Neutrophil (primary cell): ENCODE data around the gene IDH2.
"Not testable (repeated sequence)": the region's sequence is repeated elsewhere in the genome, so short reads cannot be mapped to it uniquely, and the experiment has no call there.

Experiments used
- H3K27ac ChIP-seq: fragments of 200-600 bp; sonication (generic); 2 replicates; pipeline ENCODE4 v1.5.1; 2016; ENCODE audit warnings: mild to moderate bottlenecking, moderate library complexity
- H3K27me3 ChIP-seq: fragments of 200-600 bp; sonication (generic); 2 replicates; pipeline ENCODE4 v1.6.0; 2016; ENCODE audit warnings: mild to moderate bottlenecking
- H3K36me3 ChIP-seq: fragments of 200-600 bp; sonication (generic); 2 replicates; pipeline ENCODE4 v1.5.1; 2017
- H3K4me1 ChIP-seq, 2 experiments: fragments of 200-600 bp in 1 of 2; sonication (generic) in 1 of 2; 1 replicate in 1 of 2; 2 replicates in 1 of 2; pipeline versions ENCODE4 v1.5.1 to v1.6.1; 2013 to 2016; ENCODE audit warnings: low read depth in 1 of 2, low read length in 1 of 2, mild to moderate bottlenecking in 1 of 2, moderate library complexity in 1 of 2; ENCODE audit not compliant: control insufficient read depth in 1 of 2, insufficient read depth in 1 of 2
- H3K4me3 ChIP-seq, 2 experiments: fragments of 200-600 bp in 1 of 2; sonication (generic) in 1 of 2; 1 replicate in 1 of 2; 2 replicates in 1 of 2; pipeline ENCODE4 v1.5.1; 2013 to 2016; ENCODE audit warnings: low read depth in 1 of 2, low read length in 1 of 2, mild to moderate bottlenecking in 1 of 2, moderate library complexity in 1 of 2
- H3K9me3 ChIP-seq: fragments of 200-600 bp; sonication (generic); 2 replicates; pipeline ENCODE4 v1.5.1; 2016
- TF ChIP-seq, protein P1 (sequence below): fragments of 200-600 bp; sonication (generic); IDR thresholded peaks from 2 replicates; pipeline ENCODE4 v1.5.1; 2016; ENCODE audit warnings: antibody characterized with exemption

Gene IDH2

DNA sequence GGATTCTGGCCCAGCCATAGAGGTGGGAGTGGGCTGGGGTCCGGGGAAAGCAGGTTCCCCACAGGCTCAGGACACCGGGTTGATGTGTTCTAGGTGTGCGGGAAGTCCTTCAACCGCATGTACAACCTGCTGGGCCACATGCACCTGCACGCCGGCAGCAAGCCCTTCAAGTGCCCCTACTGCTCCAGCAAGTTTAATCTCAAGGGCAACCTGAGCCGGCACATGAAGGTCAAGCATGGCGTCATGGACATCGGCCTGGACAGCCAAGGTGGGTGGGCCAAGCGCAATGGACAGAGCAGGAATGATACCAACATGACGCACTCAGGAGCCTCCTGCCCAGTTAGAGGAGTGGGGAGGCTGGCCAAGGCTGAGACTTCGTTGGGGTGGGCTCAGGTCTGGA lies 28.2 kb downstream of the IDH2 start:
- peaks cover 59% of the 10 kb centered on the region for H3K36me3 ChIP-seq
- peaks cover 22 to 23% of the 10 kb centered on the region in 2 experiments for H3K4me1 ChIP-seq
- no peak overlapping the region for H3K4me3 ChIP-seq
- H3K27ac ChIP-seq, result no peak overlapping the region
- no peaks in the 10 kb centered on the region for H3K27me3 ChIP-seq
- TF ChIP-seq, protein P1, sequence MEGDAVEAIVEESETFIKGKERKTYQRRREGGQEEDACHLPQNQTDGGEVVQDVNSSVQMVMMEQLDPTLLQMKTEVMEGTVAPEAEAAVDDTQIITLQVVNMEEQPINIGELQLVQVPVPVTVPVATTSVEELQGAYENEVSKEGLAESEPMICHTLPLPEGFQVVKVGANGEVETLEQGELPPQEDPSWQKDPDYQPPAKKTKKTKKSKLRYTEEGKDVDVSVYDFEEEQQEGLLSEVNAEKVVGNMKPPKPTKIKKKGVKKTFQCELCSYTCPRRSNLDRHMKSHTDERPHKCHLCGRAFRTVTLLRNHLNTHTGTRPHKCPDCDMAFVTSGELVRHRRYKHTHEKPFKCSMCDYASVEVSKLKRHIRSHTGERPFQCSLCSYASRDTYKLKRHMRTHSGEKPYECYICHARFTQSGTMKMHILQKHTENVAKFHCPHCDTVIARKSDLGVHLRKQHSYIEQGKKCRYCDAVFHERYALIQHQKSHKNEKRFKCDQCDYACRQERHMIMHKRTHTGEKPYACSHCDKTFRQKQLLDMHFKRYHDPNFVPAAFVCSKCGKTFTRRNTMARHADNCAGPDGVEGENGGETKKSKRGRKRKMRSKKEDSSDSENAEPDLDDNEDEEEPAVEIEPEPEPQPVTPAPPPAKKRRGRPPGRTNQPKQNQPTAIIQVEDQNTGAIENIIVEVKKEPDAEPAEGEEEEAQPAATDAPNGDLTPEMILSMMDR, result no peak
- no peaks in the 10 kb centered on the region for H3K9me3 ChIP-seq

DNA sequence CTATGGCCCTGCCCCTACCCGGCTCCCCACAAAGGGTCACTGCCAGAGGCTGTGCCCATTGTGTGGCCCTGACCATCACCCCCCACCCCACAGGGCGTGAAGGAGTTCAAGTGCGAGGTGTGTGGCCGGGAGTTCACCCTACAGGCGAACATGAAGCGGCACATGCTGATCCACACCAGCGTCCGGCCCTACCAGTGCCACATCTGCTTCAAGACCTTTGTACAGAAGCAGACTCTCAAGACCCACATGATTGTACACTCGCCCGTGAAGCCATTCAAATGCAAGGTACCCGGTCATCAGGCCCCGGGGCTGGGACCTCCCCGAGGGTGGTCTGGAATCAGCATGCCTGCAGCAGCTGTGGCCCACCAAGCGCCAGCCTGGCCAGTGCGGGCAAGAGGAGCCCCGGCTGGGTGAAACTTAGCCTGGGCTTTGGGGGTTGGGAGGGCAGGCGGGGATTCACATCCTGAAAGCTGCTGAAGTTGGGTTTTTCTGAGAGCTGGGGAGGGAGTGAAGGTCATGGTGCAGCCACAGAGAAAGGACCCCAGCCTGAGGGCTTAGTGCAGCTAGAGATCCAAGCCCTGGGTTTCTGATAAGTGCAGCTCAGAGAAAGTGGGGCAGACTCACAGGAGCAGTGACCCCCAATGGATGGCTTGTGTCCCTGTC lies 29.2 kb downstream of the IDH2 start:
- H3K36me3 ChIP-seq, result peaks cover 58% of the 10 kb centered on the region

DNA sequence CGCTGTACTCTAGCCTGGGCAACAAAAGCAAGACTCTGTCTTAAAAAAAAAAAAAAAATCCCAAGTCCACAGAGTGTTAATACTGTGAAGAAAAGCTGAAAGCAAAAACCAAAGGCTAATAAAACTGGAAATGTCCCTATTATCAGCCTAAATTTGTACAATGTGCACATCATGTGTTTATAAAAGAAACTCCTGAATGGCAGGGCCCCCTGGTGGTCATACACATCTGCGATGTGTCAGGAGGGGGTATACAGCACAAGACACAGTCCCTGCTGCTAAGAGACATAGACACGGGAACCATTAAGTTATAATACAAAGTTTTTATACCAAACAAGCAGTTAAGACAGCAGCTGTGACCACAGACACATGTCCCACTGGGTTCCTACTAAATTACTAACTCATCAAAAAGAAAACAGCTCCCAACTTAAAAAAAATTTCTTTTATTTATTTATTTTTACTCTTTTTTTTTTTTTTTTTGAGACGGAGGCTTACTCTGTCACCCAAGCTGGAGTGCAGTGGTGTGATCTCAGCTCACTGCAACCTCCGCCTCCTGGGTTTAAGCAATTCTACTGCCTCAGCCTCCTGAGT lies 31.0 kb downstream of the IDH2 start:
- H3K9me3 ChIP-seq, result no peaks in the 10 kb centered on the region
- TF ChIP-seq, protein P1, result peak; percentile 76

More for the DNA sequence above, 29.2 kb downstream of the IDH2 start:
- H3K27me3 ChIP-seq, result no peaks in the 10 kb centered on the region
- H3K4me1 ChIP-seq, result peaks cover 22 to 23% of the 10 kb centered on the region in 2 experiments
- no peaks in the 10 kb centered on the region for H3K9me3 ChIP-seq
- H3K27ac ChIP-seq, result no peak overlapping the region
- TF ChIP-seq, protein P1, result no peak
- H3K4me3 ChIP-seq, result no peak overlapping the region

DNA sequence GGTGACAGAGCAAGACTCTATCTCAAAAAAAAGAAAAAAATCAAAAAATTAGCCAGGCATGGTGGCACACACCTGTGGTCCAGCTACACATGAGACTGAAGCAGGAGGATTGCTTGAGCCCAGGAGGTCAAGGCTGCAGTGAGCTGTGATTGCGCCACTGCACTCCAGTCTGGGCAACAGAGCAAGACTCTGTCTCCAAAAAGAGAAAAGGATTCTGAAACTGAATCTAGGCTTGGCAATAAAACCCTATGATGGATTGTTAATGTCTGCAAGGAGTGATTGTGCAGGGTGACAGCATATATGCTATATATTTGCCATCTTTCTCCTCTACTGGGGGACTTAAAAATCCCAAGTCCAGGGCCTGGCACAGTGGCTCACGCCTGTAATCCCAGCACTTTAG lies 31.6 kb downstream of the IDH2 start:
- not testable (repeated sequence) for H3K9me3 ChIP-seq
- Histone ChIP-seq H3K36me3 (peaks cover 51% of the 10 kb centered on the region), H3K4me1 (peaks cover 34 to 35% of the 10 kb centered on the region in 2 experiments)

More for the DNA sequence above, 31.0 kb downstream of the IDH2 start:
- H3K4me3 ChIP-seq, result no peak overlapping the region
- peaks cover 58% of the 10 kb centered on the region for H3K36me3 ChIP-seq
- H3K27me3 ChIP-seq, result no peaks in the 10 kb centered on the region
- peak overlapping the region; percentile 69 for H3K27ac ChIP-seq
- peaks cover 28 to 29% of the 10 kb centered on the region in 2 experiments for H3K4me1 ChIP-seq

DNA sequence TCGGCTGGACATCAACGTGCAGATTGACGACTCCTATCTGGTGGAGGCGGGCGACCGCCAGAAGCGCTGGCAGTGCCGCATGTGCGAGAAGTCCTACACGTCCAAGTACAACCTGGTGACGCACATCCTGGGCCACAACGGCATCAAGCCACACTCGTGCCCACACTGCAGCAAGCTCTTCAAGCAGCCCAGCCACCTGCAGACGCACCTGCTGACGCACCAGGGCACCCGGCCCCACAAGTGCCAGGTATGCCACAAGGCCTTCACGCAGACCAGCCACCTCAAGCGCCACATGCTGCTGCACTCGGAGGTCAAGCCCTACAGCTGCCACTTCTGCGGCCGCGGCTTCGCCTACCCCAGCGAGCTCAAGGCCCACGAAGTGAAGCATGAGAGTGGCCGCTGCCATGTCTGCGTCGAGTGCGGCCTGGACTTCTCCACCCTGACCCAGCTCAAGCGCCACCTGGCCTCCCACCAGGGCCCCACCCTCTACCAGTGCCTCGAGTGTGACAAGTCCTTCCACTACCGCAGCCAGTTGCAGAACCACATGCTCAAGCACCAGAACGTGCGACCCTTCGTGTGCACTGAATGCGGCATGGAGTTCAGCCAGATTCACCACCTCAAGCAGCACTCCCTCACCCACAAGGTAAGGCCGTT lies 34.2 kb downstream of the IDH2 start:
- H3K4me3 ChIP-seq, result no peak overlapping the region
- H3K27me3 ChIP-seq, result no peaks in the 10 kb centered on the region
- TF ChIP-seq, protein P1, result no peak
- peaks cover 60 to 61% of the 10 kb centered on the region in 2 experiments for H3K4me1 ChIP-seq
- no peak overlapping the region for H3K27ac ChIP-seq
- H3K9me3 ChIP-seq, result no peaks in the 10 kb centered on the region
- peaks cover 27% of the 10 kb centered on the region for H3K36me3 ChIP-seq

More for the DNA sequence above, 31.6 kb downstream of the IDH2 start:
- not testable (repeated sequence) for H3K27me3 ChIP-seq, H3K4me3 ChIP-seq
- H3K27ac ChIP-seq, result peak overlapping the region; percentile 69
